ENCODE data around the gene SVEP1. TPM values are rescaled to one million over a fixed set of nuclear protein-coding genes. Genes with fewer than 3 reads are reported as not detected.
"Not testable (repeated sequence)": the region's sequence is repeated elsewhere in the genome, so short reads cannot be mapped to it uniquely, and the experiment has no call there.

The SVEP1 gene
- polyA plus RNA-seq, 1 donor: 8.7 TPM

DNA sequence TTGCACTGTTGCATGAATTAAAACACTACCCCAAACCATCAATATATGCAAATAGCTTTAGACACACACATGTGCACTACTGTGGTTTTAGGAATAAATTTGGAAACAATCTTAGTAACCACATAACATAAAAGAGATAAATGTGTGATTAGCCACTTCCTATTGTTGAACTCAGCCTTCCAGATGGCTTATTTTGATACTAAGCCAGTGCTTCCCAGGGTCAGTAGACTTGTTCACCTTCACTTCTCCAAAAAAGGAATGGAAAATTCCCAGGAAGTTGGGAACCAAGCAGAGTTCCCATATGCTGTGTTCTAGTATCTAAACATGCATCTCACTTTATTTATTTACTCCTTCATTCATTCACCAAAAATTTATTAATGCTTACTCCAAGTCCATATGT, 47.8 kb downstream of the SVEP1 start:
- H3K27ac ChIP-seq (ENCODE audit: low read length): no peak overlapping the region
- H3K4me3 ChIP-seq (ENCODE audit: low read length): no peak overlapping the region
- H3K27me3 ChIP-seq (ENCODE audit: control insufficient read depth, insufficient read depth, low read length): no peaks in the 10 kb centered on the region
- H3K36me3 ChIP-seq (ENCODE audit: control insufficient read depth, insufficient read depth, low read length): no peaks in the 10 kb centered on the region
- H3K4me1 ChIP-seq (ENCODE audit: control insufficient read depth, insufficient read depth, low read length): no peaks in the 10 kb centered on the region
- no peak for DNase-seq
- peaks cover 5% of the 10 kb centered on the region for H3K9me3 ChIP-seq (ENCODE audit: control insufficient read depth, low read depth, low read length)

DNA sequence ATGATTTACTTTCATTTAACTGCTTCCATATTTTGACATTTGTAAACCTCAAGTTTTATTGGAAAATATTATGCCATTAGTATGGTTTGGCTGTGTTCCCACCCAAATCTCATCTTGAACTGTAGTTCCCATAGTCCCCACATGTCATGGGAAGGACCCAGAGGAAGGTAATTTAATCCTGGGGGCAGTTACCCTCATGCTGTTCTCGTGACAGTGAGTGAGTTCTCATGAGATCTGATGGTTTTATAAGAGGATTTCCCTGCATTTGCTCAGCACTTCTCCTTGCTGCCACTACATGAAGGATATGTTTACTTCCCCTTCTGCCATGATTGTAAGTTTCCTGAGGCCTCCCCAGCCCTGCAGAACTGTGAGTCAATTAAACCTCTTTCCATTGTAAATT, 48.3 kb downstream of the SVEP1 start:
- no CpG with 5 or more reads among the region's 1 CpG for WGBS (ENCODE audit: insufficient coverage, low lambda C conversion rate)
- H3K27me3 ChIP-seq (ENCODE audit: control insufficient read depth, insufficient read depth, low read length); H3K27ac ChIP-seq (ENCODE audit: low read length): not testable (repeated sequence)

DNA sequence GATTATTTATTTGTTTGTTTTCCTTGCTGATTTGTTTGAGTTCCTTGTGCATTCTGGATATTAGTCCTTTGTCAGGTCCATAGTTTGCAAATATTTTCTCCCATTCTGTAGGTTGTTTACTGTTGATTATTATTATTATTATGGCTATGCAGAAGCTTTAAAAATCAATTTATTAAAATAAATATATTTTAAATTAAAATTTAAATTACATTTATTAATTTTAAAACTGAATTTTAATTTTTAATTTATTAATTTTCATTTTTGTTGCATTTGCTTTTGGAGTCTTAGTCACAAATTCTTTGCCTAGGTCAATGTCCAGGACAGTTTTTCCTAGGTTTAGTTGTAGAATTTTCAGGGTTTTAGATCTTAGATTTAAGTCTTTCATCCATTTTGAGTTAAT, 50.9 kb downstream of the SVEP1 start:
- Histone ChIP-seq H3K27ac (ENCODE audit: low read length) (no peak overlapping the region), H3K4me3 (ENCODE audit: low read length) (no peak overlapping the region), H3K36me3 (ENCODE audit: control insufficient read depth, insufficient read depth, low read length) (no peaks in the 10 kb centered on the region), H3K27me3 (ENCODE audit: control insufficient read depth, insufficient read depth, low read length) (no peaks in the 10 kb centered on the region), H3K4me1 (ENCODE audit: control insufficient read depth, insufficient read depth, low read length) (no peaks in the 10 kb centered on the region), H3K9me3 (ENCODE audit: control insufficient read depth, low read depth, low read length) (peaks cover 5% of the 10 kb centered on the region)
- DNase-seq: no peak

More for the DNA sequence above, 48.3 kb downstream of the SVEP1 start:
- DNase-seq; H3K36me3 ChIP-seq (ENCODE audit: control insufficient read depth, insufficient read depth, low read length); H3K4me3 ChIP-seq (ENCODE audit: low read length); H3K4me1 ChIP-seq (ENCODE audit: control insufficient read depth, insufficient read depth, low read length); H3K9me3 ChIP-seq (ENCODE audit: control insufficient read depth, low read depth, low read length): not testable (repeated sequence)

DNA sequence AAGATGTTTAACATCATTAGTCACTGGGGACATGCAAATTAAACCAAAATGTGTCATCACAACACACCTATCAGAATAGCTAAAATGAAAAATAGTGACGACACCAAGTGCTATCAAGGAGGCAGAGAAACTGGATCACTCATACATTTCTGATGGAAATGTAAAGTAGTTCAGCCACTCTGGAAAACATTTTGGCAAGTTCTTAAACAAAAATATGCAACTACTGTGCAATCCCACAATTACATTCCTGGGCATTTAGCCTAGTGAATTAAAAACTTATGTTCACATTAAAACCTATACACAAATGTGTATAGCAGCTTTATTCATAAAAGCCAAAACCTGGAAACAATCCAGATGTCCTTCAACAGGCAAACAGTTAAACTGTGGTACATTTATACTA, 53.1 kb downstream of the SVEP1 start:
- Histone ChIP-seq H3K4me1 (ENCODE audit: control insufficient read depth, insufficient read depth, low read length) (no peaks in the 10 kb centered on the region), H3K9me3 (ENCODE audit: control insufficient read depth, low read depth, low read length) (peaks cover 5% of the 10 kb centered on the region), H3K27ac (ENCODE audit: low read length) (no peak overlapping the region), H3K4me3 (ENCODE audit: low read length) (no peak overlapping the region), H3K36me3 (ENCODE audit: control insufficient read depth, insufficient read depth, low read length) (no peaks in the 10 kb centered on the region), H3K27me3 (ENCODE audit: control insufficient read depth, insufficient read depth, low read length) (no peaks in the 10 kb centered on the region)
- no peak for DNase-seq
- WGBS (ENCODE audit: insufficient coverage, low lambda C conversion rate): 83% methylated on average over 1 of the region's 1 CpG

DNA sequence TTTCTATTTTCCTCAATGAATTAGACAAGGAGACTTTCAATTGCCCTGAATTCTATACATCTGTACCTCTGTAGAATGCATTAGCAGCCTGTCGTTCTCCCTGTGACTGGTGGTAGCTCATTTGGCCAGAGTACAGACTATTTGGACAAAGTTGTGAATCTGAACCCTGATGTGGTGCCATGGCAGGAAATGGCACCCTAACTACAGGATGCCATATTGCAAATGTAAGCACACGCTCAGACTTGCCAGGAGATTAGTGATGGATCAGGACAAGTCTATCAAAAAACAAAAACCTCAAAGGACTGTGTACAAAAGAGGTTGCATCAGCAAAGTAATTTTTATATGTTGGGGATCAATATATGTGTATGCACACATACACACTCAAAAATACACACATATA, 58.3 kb downstream of the SVEP1 start:
- no peak overlapping the region for H3K27ac ChIP-seq (ENCODE audit: low read length)
- no peaks in the 10 kb centered on the region for H3K4me1 ChIP-seq (ENCODE audit: control insufficient read depth, insufficient read depth, low read length)
- WGBS (ENCODE audit: insufficient coverage, low lambda C conversion rate): no CpG with 5 or more reads among the region's 2 CpGs
- no peaks in the 10 kb centered on the region for H3K9me3 ChIP-seq (ENCODE audit: control insufficient read depth, low read depth, low read length)
- no peaks in the 10 kb centered on the region for H3K27me3 ChIP-seq (ENCODE audit: control insufficient read depth, insufficient read depth, low read length)
- DNase-seq: no peak
- H3K4me3 ChIP-seq (ENCODE audit: low read length): no peak overlapping the region
- no peaks in the 10 kb centered on the region for H3K36me3 ChIP-seq (ENCODE audit: control insufficient read depth, insufficient read depth, low read length)

DNA sequence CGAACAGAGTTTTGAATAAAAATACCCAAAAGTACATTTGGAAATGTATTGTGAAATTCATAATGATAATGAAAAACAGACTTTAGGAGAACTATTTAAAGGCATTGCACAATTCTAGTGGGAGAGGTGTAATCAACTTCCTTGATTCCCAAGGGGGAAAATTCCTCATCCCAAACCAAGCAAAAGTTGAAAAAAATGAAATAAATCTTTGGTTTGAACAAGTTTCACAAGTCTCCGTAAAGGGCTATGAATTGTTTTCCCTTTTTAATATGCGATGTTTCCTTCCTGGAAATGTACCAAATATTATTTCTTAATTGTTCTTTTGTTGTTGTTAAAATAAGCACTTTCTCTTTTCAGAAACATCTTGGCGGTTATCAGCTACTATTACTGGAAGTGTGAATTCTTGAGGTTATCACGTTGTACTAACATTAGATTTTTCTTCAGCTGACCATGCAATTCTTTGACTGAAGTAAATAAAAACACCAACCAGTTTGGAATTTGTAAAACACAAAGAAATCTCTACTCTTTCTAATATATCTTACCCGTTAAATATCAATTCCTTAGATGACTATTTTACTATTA, 59.3 kb downstream of the SVEP1 start:
- Histone ChIP-seq H3K4me1 (ENCODE audit: control insufficient read depth, insufficient read depth, low read length) (no peaks in the 10 kb centered on the region), H3K36me3 (ENCODE audit: control insufficient read depth, insufficient read depth, low read length) (no peaks in the 10 kb centered on the region), H3K27ac (ENCODE audit: low read length) (no peak overlapping the region), H3K27me3 (ENCODE audit: control insufficient read depth, insufficient read depth, low read length) (no peaks in the 10 kb centered on the region), H3K9me3 (ENCODE audit: control insufficient read depth, low read depth, low read length) (no peaks in the 10 kb centered on the region), H3K4me3 (ENCODE audit: low read length) (no peak overlapping the region)
- no peak for DNase-seq
- WGBS (ENCODE audit: insufficient coverage, low lambda C conversion rate): 81% methylated on average over 5 of the region's 6 CpGs

DNA sequence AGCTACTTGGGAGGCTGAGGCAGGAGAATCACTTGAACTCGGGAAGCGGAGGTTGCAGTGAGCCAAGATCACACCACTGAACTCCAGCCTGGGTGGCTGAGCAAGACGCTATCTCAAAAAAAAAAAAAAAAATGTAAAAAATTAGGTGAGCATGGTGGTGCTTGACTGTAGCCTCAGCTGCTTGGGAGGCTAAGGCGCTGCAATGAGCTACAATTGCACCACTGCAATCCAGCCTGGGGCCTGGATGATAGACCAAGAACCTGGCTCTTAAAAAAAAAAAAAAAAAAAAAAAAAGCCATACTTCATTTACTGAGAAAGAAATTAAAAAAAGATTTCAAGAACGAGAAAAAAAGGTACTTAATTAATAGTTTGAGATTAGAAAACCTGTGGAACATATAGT, 62.1 kb downstream of the SVEP1 start:
- Histone ChIP-seq H3K36me3 (ENCODE audit: control insufficient read depth, insufficient read depth, low read length) (peaks cover 2% of the 10 kb centered on the region), H3K4me3 (ENCODE audit: low read length) (no peak overlapping the region), H3K27ac (ENCODE audit: low read length) (no peak overlapping the region), H3K4me1 (ENCODE audit: control insufficient read depth, insufficient read depth, low read length) (no peaks in the 10 kb centered on the region), H3K9me3 (ENCODE audit: control insufficient read depth, low read depth, low read length) (no peaks in the 10 kb centered on the region), H3K27me3 (ENCODE audit: control insufficient read depth, insufficient read depth, low read length) (no peaks in the 10 kb centered on the region)
- 89% methylated on average over 2 of the region's 5 CpGs for WGBS (ENCODE audit: insufficient coverage, low lambda C conversion rate)
- DNase-seq: no peak

DNA sequence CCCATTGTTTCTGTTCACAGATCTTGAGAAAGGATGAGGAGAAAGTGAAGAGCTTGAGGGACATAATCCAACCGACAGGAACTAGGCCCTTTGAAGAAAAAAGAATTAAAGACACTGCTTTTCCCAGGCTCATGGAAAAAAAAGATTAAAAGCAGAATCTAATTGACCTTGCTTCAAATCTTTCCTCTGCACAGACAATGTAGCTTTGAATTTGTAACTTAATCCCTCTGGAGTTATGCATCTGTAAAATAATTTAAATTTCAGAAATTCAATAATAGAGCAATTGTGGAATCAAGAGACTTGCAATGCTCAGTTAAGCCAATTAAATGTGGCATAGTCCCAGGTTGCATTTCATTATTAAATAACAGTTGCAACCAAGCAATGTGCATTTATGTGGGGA, 64.6 kb downstream of the SVEP1 start:
- no peak for DNase-seq
- Histone ChIP-seq H3K4me3 (ENCODE audit: low read length) (no peak overlapping the region), H3K27ac (ENCODE audit: low read length) (no peak overlapping the region), H3K4me1 (ENCODE audit: control insufficient read depth, insufficient read depth, low read length) (no peaks in the 10 kb centered on the region), H3K27me3 (ENCODE audit: control insufficient read depth, insufficient read depth, low read length) (no peaks in the 10 kb centered on the region), H3K9me3 (ENCODE audit: control insufficient read depth, low read depth, low read length) (no peaks in the 10 kb centered on the region), H3K36me3 (ENCODE audit: control insufficient read depth, insufficient read depth, low read length) (peaks cover 2% of the 10 kb centered on the region)
- WGBS (ENCODE audit: insufficient coverage, low lambda C conversion rate): no CpG with 5 or more reads among the region's 1 CpG

DNA sequence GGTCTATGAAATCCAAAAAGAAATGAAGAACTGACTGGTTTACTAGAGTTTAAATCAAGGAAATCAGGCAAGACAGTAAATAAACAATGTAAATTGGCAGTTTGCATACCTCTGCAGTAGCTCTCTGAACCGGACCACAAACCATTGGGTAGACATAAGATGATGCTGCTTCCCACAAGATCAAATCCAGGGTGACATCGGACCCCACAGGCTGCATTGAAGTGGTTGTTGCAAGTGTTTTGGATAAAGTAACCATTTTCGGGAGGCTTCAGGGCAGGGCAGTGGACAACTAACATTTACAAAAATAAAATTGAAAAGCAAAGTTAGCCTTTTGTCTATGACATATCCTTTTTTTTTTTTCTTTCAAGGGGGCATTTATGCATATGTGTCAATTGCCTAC, 66.7 kb downstream of the SVEP1 start:
- no peaks in the 10 kb centered on the region for H3K4me1 ChIP-seq (ENCODE audit: control insufficient read depth, insufficient read depth, low read length)
- H3K36me3 ChIP-seq (ENCODE audit: control insufficient read depth, insufficient read depth, low read length): peaks cover 2% of the 10 kb centered on the region
- H3K4me3 ChIP-seq (ENCODE audit: low read length): no peak overlapping the region
- DNase-seq: no peak
- 60% methylated on average over 1 of the region's 3 CpGs for WGBS (ENCODE audit: insufficient coverage, low lambda C conversion rate)
- H3K27ac ChIP-seq (ENCODE audit: low read length): no peak overlapping the region
- no peaks in the 10 kb centered on the region for H3K9me3 ChIP-seq (ENCODE audit: control insufficient read depth, low read depth, low read length)
- no peaks in the 10 kb centered on the region for H3K27me3 ChIP-seq (ENCODE audit: control insufficient read depth, insufficient read depth, low read length)

DNA sequence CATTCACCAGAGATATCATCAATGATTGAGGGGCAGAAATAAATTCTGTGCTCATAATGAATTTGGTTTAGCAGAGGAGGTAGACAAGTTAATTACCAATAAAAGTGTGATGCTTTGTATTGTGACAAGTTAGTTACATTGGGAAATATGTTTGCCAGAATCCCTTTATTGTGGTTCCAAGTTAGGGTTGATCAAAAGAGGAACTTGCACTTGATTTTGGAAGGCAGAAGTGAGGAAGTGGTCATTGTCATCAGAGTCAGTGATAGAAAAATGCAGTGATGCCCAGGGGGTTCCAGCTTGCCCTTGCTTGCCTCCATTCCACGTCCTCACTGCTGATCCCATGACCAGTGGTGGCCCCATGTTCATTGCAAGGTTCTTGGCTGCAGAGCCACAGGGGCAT, 69.7 kb downstream of the SVEP1 start:
- DNase-seq: no peak
- WGBS (ENCODE audit: insufficient coverage, low lambda C conversion rate): no CpG with 5 or more reads among the region's 1 CpG
- Histone ChIP-seq H3K4me3 (ENCODE audit: low read length) (no peak overlapping the region), H3K27ac (ENCODE audit: low read length) (no peak overlapping the region), H3K9me3 (ENCODE audit: control insufficient read depth, low read depth, low read length) (no peaks in the 10 kb centered on the region), H3K4me1 (ENCODE audit: control insufficient read depth, insufficient read depth, low read length) (no peaks in the 10 kb centered on the region), H3K36me3 (ENCODE audit: control insufficient read depth, insufficient read depth, low read length) (peaks cover 2% of the 10 kb centered on the region), H3K27me3 (ENCODE audit: control insufficient read depth, insufficient read depth, low read length) (no peaks in the 10 kb centered on the region)

DNA sequence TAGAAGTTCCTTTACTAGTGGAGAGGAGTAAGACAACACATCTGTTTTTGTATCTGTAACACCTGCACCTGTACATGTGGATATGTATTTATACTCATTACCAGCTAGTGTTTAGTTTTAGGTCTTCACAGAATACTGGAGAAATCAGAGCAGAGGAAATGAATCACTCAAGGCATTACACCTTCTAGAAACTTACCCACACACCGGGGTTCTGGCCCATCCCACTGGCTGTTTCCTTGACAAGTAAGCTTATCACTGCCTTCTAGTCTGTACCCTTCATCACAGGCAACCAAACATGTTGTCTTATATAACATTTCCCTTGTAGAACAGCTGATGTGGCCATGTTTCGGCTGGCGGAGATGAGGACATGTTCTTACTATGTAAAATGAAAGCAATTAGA, 76.7 kb downstream of the SVEP1 start:
- no peak for DNase-seq
- Histone ChIP-seq H3K27ac (ENCODE audit: low read length) (no peak overlapping the region), H3K4me3 (ENCODE audit: low read length) (no peak overlapping the region), H3K36me3 (ENCODE audit: control insufficient read depth, insufficient read depth, low read length) (no peaks in the 10 kb centered on the region), H3K4me1 (ENCODE audit: control insufficient read depth, insufficient read depth, low read length) (no peaks in the 10 kb centered on the region), H3K9me3 (ENCODE audit: control insufficient read depth, low read depth, low read length) (no peaks in the 10 kb centered on the region), H3K27me3 (ENCODE audit: control insufficient read depth, insufficient read depth, low read length) (no peaks in the 10 kb centered on the region)
- WGBS (ENCODE audit: insufficient coverage, low lambda C conversion rate): 100% methylated on average over 2 of the region's 3 CpGs

Data from large intestine (tissue), 3 donors.